ENCODE data around the gene GPR4. TPM values are rescaled to one million over a fixed set of nuclear protein-coding genes. Genes with fewer than 3 reads are reported as not detected.

Gene GPR4
- total RNA-seq, 1 experiment from 2014 or later, result 0.23 TPM

- POLR2A ChIA-PET, result interaction anchor here (0.9 to 1.7 kb wide), 2 partner anchors 32 to 46 kb away, joined by 3 to 18 read pairs; partner anchors contain the start of gene SNRPD2
- no TSS peak for BruUV-seq (replicated peaks)
Measured at GRCh38 chr19:45645068-45645630, 43.1 kb upstream of the GPR4 start.

More at GRCh38 chr19:45645068-45645630, 43.1 kb upstream of the GPR4 start:
- Histone ChIP-seq H3K27me3 (ENCODE audit: control insufficient read depth, insufficient read depth, low read length) (no peaks in the 10 kb centered on the region), H3K9me3 (ENCODE audit: control insufficient read depth, insufficient read depth, low read depth, low read length) (no peaks in the 10 kb centered on the region), H3K27ac (ENCODE audit: low read length) (no peak overlapping the region), H3K36me3 (ENCODE audit: control insufficient read depth, insufficient read depth, low read length) (no peaks in the 10 kb centered on the region), H3K4me3 (ENCODE audit: low read depth in 2 of 2, low read length in 2 of 2) (peak overlapping the region; percentile 50 to 67), H3K4me1 (ENCODE audit: control insufficient read depth, insufficient read depth, low read length) (peaks cover 6% of the 10 kb centered on the region; the same call in 1 of the 2 replicates)
- intact Hi-C loops (cut with micrococcal nuclease; ENCODE audit: unreplicated experiment), result no loop called here
- no peak for ATAC-seq
- CTCF ChIA-PET, result no interaction called here
- DNase-seq (ENCODE audit: low read depth, low spot score), result no peak
- TF ChIP-seq SIN3A (IDR thresholded peaks at IDR 0.05; ENCODE audit: borderline replicate concordance, insufficient read depth, low read depth, low read length) (no peak), POLR2AphosphoS5 (IDR thresholded peaks at IDR 0.05; ENCODE audit: low read depth, low read length) (no peak), CTCF (IDR thresholded peaks at IDR 0.05) (no peak), REST (IDR thresholded peaks at IDR 0.05; ENCODE audit: insufficient read depth in 1 of 2, low read depth in 2 of 2, low read length in 1 of 2) (no peak), TCF7L2 (IDR thresholded peaks at IDR 0.05; ENCODE audit: low read depth, low read length) (no peak)
- in situ Hi-C loops (cut with HindIII; ENCODE audit: low pct_unique_long_range_greater_than_20kb, low sequenced_read_pairs), result no loop called here
